Measurements from ENCODE around the gene P3R3URF.

Gene P3R3URF

DNA sequence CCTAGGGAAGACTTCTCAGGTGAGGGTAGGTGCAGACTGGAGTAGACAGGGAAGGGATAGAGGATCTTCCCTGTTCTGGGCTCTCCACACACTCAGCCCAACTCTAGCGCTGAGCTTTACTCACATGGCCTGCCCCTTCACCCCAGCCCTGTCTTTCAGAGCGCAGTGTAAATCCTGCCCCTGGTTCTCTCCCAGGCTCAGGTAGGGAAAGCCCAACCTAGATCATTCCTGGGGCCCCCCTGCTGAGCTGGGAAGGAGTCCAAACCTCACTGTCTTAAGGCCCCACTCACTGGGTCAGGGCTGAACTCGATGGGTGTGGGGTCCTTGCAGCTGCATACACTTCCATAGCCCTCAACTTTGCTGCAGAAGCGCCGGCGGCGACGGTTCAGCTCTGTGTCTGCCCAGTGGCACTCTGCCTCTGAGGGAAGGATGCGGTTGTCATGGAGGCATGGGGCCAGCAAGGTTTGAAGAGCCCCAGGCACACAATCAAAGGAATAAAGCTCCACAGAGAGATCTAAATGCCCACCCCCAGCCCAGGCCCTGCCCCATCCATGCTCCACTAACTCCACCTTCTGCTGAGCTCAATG, 17.8 kb upstream of the P3R3URF start:
- DNase-seq (ENCODE audit: low spot score), result no peak

- peak; percentile 60 for DNase-seq (ENCODE audit: low spot score)
Observed at GRCh38 chr1:46193285-46193684, 17.0 kb upstream of the P3R3URF start.

DNA sequence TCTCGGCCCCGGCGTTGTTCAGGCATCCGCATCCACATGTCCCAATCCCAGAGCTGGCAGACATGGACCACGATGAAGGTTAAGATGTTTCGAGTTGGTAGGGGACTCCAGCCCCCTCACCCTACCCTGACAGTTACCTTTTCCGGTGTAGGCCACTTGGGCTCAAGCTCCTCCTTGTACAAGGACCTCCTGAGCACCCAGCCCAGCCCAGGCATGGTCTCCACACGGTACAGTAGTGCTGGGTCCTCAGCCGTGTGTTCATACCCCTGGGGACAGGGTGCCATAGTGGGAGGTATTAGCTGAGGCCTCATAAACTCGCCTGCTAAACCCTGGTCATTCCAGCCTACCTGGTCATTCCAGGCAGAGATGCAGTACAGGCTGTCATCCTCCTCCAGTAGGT, 15.9 kb upstream of the P3R3URF start:
- DNase-seq (ENCODE audit: low spot score), result peak; percentile 56

DNA sequence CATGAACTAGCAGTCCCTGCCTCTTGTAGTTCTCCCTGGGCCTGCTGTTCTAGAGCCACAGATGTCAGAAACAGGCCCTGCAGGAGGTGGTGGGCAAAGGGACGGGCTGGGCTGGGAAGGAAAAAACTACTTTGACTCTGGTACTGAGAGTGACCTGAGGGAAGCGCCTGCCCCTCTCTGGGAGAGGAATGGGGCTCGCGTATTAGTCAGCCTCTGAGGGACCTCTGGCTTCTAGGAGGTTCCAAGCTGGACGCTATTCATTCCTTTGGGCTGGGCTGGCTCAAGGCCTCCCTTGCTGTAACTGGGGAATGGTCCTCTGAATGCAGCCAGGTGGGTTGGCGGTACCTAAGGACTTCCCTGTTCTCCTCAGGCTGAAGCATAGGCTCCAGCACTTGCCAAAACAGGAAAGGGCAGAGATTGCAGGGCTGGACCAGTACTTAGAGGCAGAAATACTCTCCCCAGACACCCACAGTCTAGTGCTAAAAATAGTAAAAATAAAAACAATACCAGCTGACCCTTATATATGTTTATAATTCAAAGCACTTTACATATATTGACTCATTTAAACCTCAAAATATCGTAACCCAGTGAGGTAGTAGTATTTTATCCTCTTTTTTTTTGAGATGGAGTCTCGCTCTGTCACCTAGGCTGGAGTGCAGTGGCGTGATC, 14.9 kb upstream of the P3R3URF start:
- peak; percentile 45 for DNase-seq (ENCODE audit: low spot score)

DNA sequence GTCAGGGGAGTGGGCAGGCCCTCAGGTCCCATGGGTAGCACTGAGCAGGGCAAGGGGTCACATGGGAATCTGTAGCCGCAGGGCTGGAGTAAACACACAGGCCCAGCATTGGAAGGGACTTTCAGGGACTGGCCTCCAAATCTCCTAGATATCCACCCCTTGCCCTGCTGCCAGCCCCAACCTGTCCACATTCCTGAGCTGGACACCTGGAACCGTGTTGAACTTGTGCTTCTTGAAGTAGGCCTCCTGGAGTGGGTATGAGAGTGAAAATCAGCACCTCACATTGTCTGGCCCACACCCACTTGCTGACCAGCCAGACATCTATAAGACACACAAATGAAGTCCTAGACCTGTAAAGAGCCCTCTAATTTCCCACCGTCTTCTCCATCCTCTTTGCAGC, 14.3 kb upstream of the P3R3URF start:
- peak; percentile 38 for DNase-seq (ENCODE audit: low spot score)

DNA sequence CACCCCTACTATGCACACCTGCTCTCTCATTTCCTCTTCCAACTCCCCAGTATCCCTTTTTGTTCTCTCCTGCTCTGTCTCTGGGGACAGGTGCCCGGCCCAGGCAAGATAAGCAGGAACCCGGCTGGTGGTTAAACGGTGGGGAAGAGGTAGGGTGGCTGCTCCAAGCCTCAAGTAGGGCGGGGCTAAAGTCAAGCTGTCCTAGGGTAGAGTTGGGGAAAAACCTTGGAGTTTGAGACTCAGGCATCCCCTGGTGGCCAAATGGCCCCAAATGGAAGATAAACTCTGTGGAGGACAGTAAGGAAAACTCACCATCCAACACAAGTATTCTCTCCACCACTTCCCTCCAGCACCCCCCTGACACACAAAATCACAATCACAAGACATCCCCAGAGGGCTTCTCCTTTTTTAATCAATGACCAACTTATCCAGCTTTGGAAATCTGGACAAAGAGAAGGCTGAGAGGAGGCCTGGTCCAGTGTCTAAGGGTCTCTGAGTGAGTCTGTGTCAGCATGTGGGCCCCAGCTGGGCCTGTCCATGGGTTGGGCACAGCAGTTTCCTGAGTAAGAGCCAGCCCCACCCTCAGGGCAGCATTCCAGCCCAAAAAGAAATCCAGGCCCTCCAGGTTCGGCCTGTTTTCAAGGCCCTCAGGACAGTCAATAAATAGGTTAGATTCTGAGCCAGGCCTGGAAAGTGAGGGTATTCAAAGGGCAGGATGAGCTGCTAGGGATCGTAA, 12.2 kb upstream of the P3R3URF start:
- no peak for DNase-seq (ENCODE audit: low spot score)

DNA sequence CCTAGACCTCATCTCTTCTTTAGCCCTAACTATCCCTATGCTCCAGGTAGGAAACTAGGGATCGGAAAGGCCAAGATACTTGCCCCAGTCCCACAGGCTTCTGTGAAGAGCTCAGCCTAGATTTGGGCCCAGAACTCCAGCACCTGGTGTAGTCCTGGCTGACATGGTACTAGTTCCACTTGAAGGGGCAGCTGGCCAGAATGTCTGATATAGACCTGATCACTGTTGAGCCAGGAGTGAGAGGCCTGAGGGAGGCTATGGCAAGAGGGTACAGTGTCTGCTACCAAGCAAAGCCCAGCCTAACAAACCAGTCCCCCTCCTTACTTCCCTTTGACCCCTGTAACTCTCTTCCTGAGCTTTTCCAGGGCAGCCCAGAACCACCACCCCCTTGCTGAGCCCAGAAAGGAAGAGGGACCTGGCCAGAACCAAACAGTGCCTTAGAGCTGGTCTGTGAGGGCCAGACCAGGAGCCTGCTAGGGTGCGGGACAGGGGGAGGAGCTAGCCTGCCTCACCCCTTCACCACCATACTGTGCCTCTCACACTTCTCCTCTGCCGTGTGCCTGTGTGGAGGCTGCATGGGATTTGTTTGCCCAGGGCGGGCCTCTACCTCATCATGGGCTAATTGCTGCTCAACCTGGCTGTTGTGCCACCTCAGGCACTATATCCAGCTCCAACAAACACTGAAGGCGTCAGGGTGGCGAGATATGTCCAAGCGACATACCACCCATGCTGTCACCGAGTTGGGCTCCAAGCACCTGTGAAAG, 11.0 kb upstream of the P3R3URF start:
- no peak for DNase-seq (ENCODE audit: low spot score)

DNA sequence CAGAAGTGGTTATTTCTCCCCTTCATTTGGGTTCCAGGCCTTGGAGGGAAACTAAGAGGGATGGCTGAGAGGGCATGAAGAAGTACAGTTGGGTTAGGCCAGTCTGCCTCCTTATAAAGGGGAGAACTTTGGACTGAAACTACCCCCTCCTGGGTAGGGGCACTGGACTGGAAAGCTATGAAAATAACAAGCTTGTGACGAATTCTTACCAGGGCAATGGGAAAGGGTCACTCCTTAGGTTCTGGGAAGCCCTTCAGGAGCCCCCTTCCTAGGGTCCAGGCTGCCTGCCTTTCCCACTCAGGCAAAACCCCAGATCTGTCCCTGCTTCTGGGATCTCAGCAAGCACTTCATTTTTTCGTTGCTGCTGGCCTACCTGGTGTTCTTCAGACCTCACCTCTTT, 9.8 kb upstream of the P3R3URF start:
- no peak for DNase-seq (ENCODE audit: low spot score)

DNA sequence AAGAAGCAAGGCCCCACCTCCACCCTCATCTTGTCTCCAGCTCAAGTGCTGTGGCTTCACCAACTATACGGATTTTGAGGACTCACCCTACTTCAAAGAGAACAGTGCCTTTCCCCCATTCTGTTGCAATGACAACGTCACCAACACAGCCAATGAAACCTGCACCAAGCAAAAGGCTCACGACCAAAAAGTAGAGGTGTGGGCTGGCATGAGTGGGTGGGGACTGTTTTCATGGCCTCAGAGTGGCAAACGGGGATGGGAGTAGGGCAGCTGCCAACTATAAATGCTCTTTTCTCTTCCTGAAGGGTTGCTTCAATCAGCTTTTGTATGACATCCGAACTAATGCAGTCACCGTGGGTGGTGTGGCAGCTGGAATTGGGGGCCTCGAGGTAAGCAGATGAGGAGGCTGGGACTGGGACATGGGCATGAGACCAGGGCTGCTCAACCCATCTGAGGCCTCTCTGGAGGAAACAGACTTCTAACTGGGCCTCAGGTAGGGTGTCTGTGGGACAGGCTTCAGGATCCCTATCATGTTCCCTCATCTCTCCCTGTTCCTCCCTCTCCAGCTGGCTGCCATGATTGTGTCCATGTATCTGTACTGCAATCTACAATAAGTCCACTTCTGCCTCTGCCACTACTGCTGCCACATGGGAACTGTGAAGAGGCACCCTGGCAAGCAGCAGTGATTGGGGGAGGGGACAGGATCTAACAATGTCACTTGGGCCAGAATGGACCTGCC, 8.8 kb upstream of the P3R3URF start:
- no peak for DNase-seq (ENCODE audit: low spot score)

GRCh38 chr1:46183926-46184557, 7.8 kb upstream of the P3R3URF start:
- peak; percentile 42 for DNase-seq (ENCODE audit: low spot score)

- DNase-seq (ENCODE audit: low spot score), result peak; percentile 67
Observed at GRCh38 chr1:46183079-46183847, 7.0 kb upstream of the P3R3URF start.

GRCh38 chr1:46181343-46182260, 5.3 kb upstream of the P3R3URF start:
- no peak for DNase-seq (ENCODE audit: low spot score)

GRCh38 chr1:46180082-46180616, 3.9 kb upstream of the P3R3URF start:
- DNase-seq (ENCODE audit: low spot score), result no peak

DNA sequence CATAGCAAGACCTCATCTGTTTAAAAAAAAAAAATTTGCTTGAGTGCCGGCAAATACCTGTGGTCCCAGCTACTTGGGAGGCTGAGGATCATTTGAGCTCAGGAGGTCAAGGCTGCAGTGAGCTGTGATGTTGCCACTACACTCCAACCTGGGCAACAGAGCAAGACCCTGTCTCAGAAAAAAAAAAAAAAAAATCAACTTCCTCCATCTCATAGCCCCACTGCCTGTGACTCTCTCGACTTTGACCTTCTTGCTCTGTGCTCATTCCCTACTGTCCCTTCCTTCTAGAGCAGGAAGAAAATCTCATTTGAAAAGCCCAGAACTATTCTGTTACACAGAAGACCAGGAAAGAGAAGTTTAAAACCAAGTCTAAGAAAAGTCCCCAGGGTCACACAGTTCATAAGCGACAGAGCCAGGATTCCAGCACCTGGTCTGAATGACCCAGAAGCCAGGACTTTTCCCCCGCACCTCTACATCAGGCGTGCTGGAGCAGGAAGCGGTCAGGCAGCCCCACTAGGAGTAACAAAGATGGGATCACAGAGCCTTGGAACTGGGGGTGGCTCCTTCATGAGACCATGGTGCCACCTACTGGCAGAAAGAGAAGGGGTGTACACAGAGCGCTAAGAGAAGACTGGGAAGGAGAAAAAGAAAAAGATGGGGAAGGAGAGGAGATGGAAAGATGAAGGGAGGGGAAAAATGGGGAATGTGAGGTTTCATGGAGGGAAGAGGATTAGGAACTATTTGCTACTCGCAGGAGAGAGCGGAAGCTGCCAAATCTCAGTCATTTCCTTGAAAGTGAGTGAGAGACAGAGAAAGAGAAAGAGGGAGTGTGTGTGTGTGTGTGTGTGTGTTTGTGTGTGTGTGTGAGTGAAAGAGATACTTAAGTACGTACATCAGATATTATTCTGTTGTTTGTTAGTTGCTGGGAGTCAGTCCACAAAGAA, 3.1 kb upstream of the P3R3URF start:
- DNase-seq (ENCODE audit: low spot score), result peak; percentile 78

GRCh38 chr1:46175243-46175642, 1.0 kb downstream of the P3R3URF start:
- no peak for DNase-seq (ENCODE audit: low spot score)

DNA sequence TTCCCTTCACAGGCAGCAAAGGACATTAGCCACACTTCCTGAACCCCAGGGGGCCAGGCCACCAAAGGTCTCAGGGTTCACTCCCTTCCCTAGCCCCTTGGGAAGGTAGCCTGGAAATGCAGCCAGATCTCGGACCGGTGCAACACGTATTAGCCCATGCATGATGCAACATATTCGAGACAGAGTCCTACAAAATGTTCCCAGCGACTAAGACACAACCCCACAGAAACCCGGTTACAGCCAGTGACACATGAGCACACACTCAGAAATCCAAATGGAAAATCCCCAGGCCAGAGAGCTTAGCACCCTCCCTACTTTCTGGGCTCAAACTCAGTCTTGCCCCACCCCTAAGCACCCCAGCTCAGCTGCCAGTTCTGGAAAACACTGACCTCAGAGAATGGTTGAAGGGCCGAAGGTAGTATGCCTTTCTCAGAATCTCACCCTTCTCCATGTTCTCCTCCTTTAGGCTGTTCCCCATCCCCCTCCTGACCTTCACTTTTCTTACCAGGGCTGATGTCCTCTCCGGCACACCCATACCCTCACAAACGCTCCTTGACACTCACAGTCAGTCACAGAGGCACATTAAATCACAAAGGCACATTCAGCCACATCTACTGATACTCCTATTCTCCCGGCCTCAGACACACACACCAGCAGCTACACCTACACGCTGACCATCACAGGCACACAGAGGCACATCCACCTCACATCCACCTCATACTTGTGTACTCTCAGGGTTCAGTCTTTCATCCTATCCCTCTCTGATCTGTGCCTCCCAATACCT, 1.6 kb downstream of the P3R3URF start, which contains the start of gene TSPAN1:
TSPAN1 (plus strand) TSS at position 640 of the 784 bp plus-strand sequence. CDS start 6,021 bp downstream, outside the sequence.
- DNase-seq (ENCODE audit: low spot score), result peak; percentile 52

DNA sequence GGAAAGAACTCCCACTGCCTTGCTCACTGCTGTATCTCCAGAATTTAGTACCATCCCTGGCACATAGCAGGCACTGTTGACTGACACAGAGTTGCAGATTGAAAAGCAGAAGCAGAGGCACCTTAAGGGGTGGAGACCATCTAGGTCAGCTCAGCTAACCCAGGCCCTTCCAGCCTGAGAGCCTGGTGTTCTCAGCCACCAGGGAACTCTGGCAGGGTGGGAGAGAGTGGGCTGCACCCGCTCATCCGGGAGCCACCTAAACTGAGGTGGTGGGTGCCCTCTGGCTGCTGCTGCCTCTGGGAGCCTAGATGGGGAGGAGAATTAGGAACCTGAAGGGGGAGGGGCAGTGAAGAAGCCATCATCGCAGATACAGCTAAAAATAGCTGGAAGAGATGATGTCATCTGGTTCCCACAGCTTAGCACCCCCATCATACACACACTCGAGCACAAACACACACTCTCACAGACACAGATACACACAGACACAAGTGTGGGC, 2.9 kb downstream of the P3R3URF start:
- DNase-seq (ENCODE audit: low spot score), result peak; percentile 49
